SHP77 (cell line): Measurements from ENCODE around the gene CC2D2B.

Experiments used
- DNase-seq, 2 experiments: peaks; one replicate each; lab custom pipeline; 2025; lab: John Stamatoyannopoulos, UW

CC2D2B gene

GRCh38 chr10:96075977-96076376, 168.2 kb downstream of the CC2D2B start:
- no peak for DNase-seq

- no peak for DNase-seq
Measured at GRCh38 chr10:96077156-96077555, 169.4 kb downstream of the CC2D2B start.

- no peak for DNase-seq
Measured at GRCh38 chr10:96082153-96082552, 174.4 kb downstream of the CC2D2B start.
